Mucosa of descending colon (tissue), 3 donors: ENCODE measurements around the gene EXOC6B. TPM values are rescaled to one million over a fixed set of nuclear protein-coding genes. Genes with fewer than 3 reads are reported as not detected.

ENCODE experiments used
- ATAC-seq: fragments of 200-7000 bp; cut with Tn5 transposase; one replicate; pipeline ENCODE4 v1.9.1; 2020; ENCODE audit warnings: mild to moderate bottlenecking, moderate library complexity
- DNase-seq, 3 donors: peaks; one replicate each; pipeline ENCODE4 v3.0.0-alpha.2; 2020
- H3K36me3 ChIP-seq: fragments of 200-600 bp; one replicate; pipeline ENCODE4 v1.8.0; 2021; ENCODE audit warnings: low read depth, mild to moderate bottlenecking
- H3K4me1 ChIP-seq: fragments of 200-600 bp; one replicate; pipeline ENCODE4 v1.8.0; 2021; ENCODE audit warnings: low read depth, mild to moderate bottlenecking
- H3K4me3 ChIP-seq: fragments of 200-600 bp; one replicate; pipeline ENCODE4 v1.8.0; 2021; ENCODE audit warnings: mild to moderate bottlenecking
- H3K9me3 ChIP-seq: fragments of 200-600 bp; one replicate; pipeline ENCODE4 v1.8.0; 2021; ENCODE audit warnings: mild to moderate bottlenecking
- CTCF ChIP-seq: fragments of 200-600 bp; IDR thresholded peaks from one replicate; pipeline ENCODE4 v1.8.0; 2022; ENCODE audit warnings: antibody characterized with exemption, mild to moderate bottlenecking
- intact Hi-C, 2 donors: fragments of 100-400 bp; cut with DNase I in 1 of 2; cut with micrococcal nuclease in 1 of 2; formaldehyde crosslinking; loops; one replicate each; pipeline versions ENCODE4 v1.11.0 to v1.11.1; 2022; cut with DNase I, micrococcal nuclease
- total RNA-seq, 3 donors: library from RNA; stranded (reverse); fragmentation: NEBNext Ultra II Directional in 2 of 3; extraction: Animal tissue kit (Norgen Biotek cat#: 25700) in 2 of 3; gene quantifications; one replicate each; pipeline versions ENCODE4 v1.2.1 to v1.2.4, GENCODE V29; 2021 to 2023
- donor health status: DM: no; HTN: no; CAD: no; lungs with moderate emphysema.
- donor health status: DM: no; HTN: no; CAD: no.
- donor health status: DM: no; HTN: yes; CAD: no.

The EXOC6B gene
- total RNA-seq, 3 donors from 2014 or later = 19.4 to 52.4 (median 28.8) TPM

DNA sequence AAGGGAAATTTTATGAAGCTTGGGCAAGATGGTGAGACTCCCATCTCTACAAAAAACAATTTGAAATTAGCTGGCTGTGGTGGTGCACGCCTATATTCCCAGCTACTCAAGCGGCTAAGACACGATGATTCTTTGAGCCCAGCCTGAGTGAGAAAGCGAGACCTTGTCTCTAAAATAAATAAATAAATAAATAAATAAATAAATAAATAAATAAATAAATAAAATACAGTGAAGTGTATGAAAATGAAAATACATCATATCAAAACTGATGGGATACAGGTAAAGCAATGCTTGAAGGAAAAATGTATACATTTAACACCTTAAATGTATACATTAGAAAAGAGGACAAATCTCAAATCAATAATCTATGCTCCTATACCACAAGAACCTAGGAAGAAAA, 15.7 kb downstream of the EXOC6B start:
- DNase-seq = no peak
- peaks cover 8% of the 10 kb centered on the region for H3K9me3 ChIP-seq
- no peak for ATAC-seq
- H3K4me1 ChIP-seq = no peaks in the 10 kb centered on the region
- intact Hi-C loops = no loop called here
- no peak overlapping the region for H3K4me3 ChIP-seq
- no peaks in the 10 kb centered on the region for H3K36me3 ChIP-seq
- no peak for TF ChIP-seq CTCF

DNA sequence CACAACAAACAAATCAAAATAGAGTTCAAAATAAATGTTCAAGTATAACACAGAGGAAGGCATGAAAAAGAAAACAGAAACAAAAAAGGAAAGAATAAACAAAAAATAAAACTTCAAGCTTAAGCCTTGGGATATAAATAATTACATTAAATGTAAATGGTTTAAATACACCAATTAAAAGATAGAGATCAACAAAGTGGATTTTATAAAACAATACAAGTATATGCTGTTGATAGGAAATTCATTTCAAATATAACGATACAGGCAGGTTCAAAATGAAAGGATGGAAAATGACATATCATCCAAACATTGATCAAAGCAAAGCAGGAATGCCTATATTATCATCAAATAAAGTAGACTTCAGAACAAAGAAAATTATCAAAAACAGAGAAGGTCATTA, 16.7 kb downstream of the EXOC6B start:
- no peaks in the 10 kb centered on the region for H3K36me3 ChIP-seq
- no peaks in the 10 kb centered on the region for H3K4me1 ChIP-seq
- no peak overlapping the region for H3K4me3 ChIP-seq
- H3K9me3 ChIP-seq = peaks cover 8% of the 10 kb centered on the region
- ATAC-seq (no peak), DNase-seq (no peak)
- TF ChIP-seq CTCF = no peak
- intact Hi-C loops = no loop called here

- no peaks in the 10 kb centered on the region for H3K36me3 ChIP-seq
- TF ChIP-seq CTCF = no peak
- intact Hi-C loops = no loop called here
- DNase-seq (no peak), ATAC-seq (no peak)
- H3K4me1 ChIP-seq = no peaks in the 10 kb centered on the region
- H3K4me3 ChIP-seq = no peak overlapping the region
- peaks cover 8% of the 10 kb centered on the region for H3K9me3 ChIP-seq
Observed at GRCh38 chr2:72806280-72806945, 19.4 kb downstream of the EXOC6B start.

GRCh38 chr2:72803626-72804320, 22.1 kb downstream of the EXOC6B start:
- TF ChIP-seq CTCF = no peak
- ATAC-seq = no peak
- no peaks in the 10 kb centered on the region for H3K36me3 ChIP-seq
- intact Hi-C loops = no loop called here
- no peak overlapping the region for H3K4me3 ChIP-seq
- H3K4me1 ChIP-seq = peaks cover 5% of the 10 kb centered on the region
- H3K9me3 ChIP-seq = no peaks in the 10 kb centered on the region
- DNase-seq = no peak

GRCh38 chr2:72803151-72803550, 22.7 kb downstream of the EXOC6B start:
- DNase-seq (no peak), ATAC-seq (no peak)
- no peaks in the 10 kb centered on the region for H3K9me3 ChIP-seq
- H3K36me3 ChIP-seq = no peaks in the 10 kb centered on the region
- intact Hi-C loops = no loop called here
- H3K4me3 ChIP-seq = no peak overlapping the region
- no peak for TF ChIP-seq CTCF
- peaks cover 11% of the 10 kb centered on the region for H3K4me1 ChIP-seq
